NCI-H69 (cell line): Measurements from ENCODE around the gene USP49.
"Not testable (repeated sequence)": the region's sequence is repeated elsewhere in the genome, so short reads cannot be mapped to it uniquely, and the experiment has no call there.

ENCODE experiments used
- DNase-seq: peaks from one replicate; lab custom pipeline; 2025; lab: John Stamatoyannopoulos, UW

Gene USP49

GRCh38 chr6:41779788-41780550 is 115.2 kb downstream of the USP49 start, which contains the start of gene FRS3:
Gene FRS3, minus strand, starts transcription at chr6:41779900. Its CDS starts 2,913 bp downstream, at chr6:41776987.
- DNase-seq, result peak; percentile 95

DNA sequence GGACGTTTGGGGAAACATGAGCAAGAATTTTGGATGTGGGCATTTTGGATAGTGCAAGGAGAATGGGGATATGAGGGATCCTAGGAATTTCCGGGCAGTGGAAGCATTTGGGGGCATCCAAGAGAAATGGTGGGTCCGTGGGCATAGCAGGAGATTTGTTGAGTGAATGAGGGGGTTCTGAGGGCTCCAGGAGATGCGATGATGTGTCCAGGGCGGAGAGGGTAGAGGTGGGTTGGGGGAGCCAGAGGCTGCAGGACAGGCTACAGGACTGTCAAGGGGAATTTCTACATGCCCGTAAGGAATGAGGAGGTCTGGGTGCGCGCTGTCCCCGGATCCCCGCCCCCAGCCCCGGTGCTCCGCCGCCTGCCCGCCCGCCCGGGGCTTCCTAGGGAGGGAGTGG is 115.8 kb downstream of the USP49 start:
- no peak for DNase-seq

- no peak for DNase-seq
Measured at GRCh38 chr6:41778895-41779294, 116.3 kb downstream of the USP49 start.

DNA sequence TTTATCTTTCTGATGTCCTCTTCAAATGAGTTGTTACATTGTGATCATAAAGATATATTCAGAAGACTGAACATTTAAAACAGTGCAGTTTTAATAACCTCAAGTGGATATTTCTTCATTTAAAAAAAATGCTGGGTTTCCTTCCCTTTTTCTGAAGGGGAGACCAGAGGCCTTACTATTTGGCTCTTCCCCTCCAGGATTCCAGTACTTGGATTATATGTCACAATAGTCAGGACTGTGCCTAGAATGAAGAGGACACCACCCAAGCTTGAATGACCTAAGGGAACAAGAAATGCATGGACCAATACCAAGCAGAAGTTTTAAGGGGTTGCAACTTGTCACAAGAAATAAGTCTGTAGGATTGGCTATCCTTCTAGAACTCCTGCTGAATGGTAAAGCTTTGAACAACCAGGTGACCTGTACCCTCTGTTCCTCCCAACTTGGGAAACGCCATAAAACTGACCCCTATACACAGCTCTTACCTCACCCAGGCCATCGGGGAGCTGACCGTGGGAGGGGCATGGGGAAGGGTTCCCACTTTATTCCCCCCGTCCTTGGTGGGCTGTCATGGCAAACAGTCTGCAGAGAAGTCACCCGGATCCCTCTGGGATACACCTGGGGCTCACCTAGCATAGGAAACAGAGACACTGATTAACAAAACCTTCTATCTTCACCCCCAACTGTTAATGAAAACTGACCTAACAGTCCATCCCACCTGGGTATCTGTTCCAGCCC is 117.5 kb downstream of the USP49 start:
- no peak for DNase-seq

DNA sequence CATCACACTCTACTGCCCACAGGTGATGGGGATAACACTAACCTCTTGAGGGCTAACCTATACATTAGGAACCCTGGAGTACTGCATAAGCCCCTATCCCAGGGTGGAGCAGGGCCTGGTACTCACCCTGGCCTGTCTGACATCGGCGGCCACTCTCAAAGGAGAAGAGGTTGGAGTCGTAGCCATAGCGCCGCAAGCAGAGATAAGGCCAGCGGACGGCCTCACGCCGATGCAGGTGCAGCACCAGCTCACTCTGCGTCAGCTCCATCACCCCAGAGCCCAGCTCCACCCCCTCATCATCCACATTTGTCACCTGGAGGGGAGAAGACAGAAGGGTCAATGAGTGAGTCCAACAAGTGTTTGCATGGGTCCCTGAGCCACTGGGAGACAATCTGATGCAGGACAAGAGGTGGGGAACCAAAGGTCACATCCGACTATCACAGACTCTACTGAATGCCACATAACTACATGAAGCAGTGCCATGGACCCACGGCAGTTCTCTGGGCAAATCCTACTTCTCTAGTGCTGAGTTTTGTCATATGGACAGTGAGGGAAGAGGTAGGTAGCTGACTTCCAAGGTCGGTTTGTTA is 119.8 kb downstream of the USP49 start:
- no peak for DNase-seq

GRCh38 chr6:41774841-41775240 is 120.3 kb downstream of the USP49 start:
- no peak for DNase-seq

- DNase-seq, result no peak
Measured at GRCh38 chr6:41771058-41771983, 123.9 kb downstream of the USP49 start.

DNA sequence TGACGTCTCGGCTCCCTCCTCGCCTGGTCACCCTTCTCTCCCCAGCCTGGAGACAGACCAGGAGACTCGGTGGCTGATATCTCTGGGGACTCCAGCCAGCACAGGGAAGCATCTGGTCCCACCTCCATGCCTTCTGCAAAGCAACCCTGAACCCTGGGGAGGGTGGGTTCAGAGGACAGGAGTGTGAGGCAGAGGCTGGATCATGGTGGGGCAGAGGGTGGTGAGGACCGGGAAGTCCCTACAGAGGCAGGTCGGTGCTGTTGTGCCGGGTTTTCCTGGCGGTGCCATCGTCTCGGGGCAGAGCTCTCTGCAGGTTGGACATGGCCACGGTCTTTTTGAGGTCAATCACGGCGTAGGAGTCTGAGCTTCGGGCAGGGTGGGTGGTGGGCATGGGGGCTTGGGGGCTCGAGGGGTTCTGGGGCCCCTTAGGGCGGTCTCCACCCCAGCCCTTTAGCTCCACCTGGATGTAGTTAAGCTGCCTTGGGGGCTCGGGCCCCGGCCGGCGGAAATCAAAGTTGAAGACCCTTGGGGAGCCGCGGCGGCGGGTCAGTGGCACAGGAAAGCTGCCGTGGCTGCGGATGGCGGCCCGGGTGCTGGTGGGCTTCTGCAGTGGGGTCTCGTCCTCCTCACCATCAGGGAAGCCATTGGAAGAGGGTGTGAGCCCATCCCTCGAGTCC is 124.7 kb downstream of the USP49 start:
- no peak for DNase-seq

- no peak for DNase-seq
Measured at GRCh38 chr6:41769376-41769775, 125.8 kb downstream of the USP49 start.

GRCh38 chr6:41768545-41769308 is 126.4 kb downstream of the USP49 start:
- DNase-seq, result peak; percentile 39

DNA sequence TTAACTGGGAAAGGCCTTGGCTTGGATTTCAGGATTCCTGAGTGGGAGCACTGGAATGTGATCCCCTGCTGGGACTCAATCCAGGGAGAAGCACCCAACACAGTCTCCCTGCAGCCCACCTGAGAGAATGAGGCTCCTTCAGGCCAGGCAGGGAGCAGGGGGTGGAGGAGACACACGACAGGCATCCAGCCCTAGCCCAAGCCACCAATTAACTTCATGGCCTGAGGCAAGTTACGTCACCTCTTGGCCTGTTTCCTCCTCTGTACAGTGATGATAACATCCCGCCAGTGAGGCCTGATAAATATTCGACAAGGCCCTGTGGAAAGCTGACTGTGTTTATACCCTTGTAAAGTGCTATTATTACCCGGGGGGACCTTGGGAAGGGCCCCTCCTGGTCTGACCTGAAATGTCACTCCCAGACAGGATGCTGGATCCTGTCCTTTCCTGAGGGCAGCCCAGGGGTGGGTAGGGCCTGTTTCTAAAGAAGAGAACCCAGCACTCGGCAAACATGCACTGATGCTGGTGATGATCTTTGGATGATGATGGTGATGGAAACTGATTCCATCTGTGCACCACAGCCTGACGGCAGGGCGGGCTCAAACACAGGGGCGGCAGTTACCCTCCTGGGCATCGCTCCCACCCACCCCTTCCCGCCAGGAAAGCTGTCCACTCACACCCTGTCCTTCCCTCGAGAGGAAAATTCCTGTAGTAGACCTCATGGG is 127.9 kb downstream of the USP49 start:
- DNase-seq, result peak; percentile 89

DNA sequence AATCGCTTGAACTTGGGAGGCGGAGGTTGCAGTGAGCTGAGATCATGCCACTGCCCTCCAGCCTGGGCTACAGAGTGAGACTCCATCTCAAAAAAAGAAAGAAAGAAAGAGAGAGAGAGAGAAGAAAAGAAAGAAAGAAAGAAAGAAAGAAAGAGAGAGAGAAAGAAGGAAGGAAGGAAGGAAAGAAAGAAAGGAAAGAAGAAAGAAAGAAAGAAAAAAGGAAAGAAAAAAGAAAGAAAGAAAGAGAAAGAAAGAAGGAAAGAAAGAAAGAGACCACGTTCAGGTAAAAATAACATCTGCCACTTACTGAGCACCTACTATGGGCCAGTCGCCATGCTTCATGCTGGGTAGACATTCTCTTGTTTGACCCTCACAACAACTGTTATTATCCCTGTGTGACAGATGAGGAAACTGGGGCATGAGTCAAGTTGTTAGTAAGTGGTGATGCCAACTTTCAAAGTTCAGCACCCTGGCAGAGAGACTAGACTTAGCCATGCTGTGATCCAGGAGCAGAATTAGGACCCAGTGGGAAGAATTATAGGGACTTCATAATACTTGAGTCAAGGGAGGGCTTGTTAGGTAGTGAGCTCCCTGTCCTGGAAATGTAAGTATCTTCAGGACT is 129.0 kb downstream of the USP49 start:
- not testable (repeated sequence) for DNase-seq

DNA sequence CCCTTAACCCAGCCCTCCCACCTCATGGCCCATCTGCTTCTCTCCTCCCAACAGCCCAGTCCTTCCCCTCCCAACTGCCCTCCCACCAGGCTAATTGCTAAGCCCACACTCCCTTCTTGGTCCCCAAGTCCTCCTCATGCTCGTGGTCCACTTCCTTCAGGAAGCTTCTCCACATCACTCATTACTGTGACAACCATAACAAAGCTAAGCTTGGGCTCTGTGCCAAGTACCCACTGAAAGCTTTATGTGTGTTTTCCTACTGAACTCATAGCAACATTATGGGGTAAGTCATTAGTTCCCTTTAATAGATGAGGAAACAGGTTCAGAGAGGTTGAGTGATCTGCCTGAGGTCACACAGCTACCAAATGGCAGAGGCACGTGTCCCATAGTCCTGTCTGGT is 131.7 kb downstream of the USP49 start:
- DNase-seq, result peak; percentile 83

DNA sequence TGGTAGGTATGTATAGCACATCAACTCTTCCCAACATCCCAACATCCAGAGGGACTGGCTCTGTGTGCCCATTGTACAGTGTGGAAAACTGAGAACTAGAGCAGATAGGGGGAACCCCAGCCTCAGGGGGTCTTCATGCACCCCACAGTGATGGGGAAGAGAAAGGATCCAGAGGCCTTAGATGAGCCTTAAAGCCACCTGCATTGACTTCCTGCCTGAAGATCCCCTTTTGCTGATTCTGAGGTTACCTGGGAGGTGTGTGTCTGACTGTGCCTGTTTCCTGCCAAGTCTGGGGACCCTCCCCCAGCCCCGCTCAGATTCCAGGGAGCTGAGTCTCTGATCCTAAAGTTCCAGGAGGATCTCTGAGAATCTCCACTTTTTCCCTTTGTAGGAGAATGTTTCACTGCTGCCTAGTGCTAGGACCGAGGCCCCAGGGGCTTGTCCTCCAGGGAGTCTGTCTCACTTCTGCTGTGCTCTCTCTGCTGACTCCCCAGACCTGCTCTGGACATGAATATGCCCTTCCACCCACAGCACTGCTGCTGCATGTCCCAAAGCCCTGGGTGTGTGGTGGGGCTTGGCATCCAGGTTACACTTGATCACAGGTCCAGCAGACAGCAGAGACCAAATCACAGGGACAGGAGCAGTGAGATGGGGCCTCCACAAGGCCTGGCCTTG is 135.1 kb downstream of the USP49 start:
- no peak for DNase-seq

GRCh38 chr6:41759106-41759904 is 135.9 kb downstream of the USP49 start:
- no peak for DNase-seq

GRCh38 chr6:41758641-41759035 is 136.5 kb downstream of the USP49 start:
- no peak for DNase-seq

DNA sequence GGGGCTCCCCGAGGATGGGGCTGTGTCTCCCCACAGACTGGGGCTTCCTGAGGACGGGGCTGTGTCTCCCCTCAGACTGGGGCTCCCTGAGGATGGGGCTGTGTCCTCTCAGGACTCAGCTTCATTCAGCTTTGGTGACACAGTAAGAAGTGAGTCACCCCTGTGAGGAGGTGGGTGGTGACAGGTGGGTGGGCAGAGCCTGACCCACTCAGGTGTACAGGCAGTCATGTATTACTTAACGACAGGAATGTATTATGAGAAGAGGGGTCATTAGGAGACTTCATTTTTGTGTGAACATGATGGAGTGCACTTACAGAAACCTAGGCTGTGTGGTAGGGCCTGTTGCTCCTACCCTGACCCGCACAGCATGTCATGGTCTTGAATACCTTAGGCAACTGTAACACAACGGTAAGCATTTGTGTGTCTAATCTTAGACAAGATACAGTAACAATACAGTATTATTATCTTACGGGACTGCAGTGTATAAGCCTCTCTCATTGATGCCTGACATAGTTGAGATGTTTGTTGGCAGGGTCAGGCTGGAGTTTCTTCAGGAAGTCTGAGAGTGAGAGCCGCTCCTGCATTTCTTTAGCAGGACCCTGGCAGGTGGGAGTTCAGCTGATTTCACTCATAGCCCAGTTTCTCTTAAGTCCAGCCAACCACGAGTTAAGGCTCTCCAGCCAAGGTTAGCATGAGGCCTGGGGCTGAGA is 137.1 kb downstream of the USP49 start:
- no peak for DNase-seq
